ENCODE results near the gene YPEL2. TPM values are rescaled to one million over a fixed set of nuclear protein-coding genes. Genes with fewer than 3 reads are reported as not detected.

The YPEL2 gene
- total RNA-seq, 1 experiment from 2014 or later, result 4.7 TPM

DNA sequence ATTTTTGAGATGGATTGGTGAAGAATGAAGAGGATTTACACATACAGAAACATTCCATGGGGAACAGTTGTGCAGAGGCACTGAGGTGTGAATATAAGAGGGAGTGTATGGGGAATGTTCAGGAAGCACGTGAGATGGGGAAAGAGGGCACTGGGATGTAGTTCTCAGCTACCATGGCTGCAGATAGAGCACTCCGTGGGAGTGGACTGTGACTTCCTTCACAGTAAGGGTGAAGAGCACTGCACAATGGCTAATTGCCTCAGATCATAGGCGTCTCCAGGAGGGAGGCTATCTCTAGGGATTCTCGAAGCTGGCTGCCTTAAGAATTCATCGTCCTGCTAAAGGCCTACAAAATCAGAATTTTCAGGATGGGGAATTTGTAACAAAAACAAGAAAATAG, 7.0 kb downstream of the YPEL2 start (continued):
- TF ChIP-seq ZFX (IDR thresholded peaks at IDR 0.05), result no peak

DNA sequence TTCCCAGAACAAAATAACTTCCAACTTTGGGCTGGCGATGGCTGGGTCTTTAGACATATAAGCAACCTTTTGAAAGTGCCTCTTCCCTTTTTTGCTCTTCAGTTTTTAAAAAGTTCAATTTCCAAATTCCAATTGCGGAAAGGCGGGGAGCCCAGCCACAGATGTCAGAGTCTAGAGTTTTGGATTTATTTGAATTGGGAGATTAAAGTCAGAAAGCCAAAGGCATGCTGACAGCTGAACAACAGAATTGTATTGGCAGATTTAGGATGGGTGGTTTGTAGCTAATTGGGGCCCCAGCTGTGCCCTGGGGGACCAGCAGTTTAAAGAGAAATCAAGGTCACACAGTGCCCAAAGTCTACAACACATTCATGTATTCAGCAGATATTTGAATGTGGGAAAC, 10.5 kb downstream of the YPEL2 start:
- intact Hi-C loops (cut with micrococcal nuclease), result no loop called here
- no peak for ATAC-seq
- TF ChIP-seq RAD21 (IDR thresholded peaks at IDR 0.05; ENCODE audit: low read depth) (no peak), EZH2 (IDR thresholded peaks at IDR 0.05) (no peak), YY1 (IDR thresholded peaks at IDR 0.05; ENCODE audit: extremely low read depth, insufficient replicate concordance, low read depth, low read length) (no peak), SIN3A (IDR thresholded peaks at IDR 0.05; ENCODE audit: low read depth) (no peak), SRF (IDR thresholded peaks at IDR 0.05; ENCODE audit: low read depth) (no peak), ZNF274 (IDR thresholded peaks at IDR 0.05; ENCODE audit: low read depth, low read length) (no peak)
- TF ChIP-seq, protein P1, sequence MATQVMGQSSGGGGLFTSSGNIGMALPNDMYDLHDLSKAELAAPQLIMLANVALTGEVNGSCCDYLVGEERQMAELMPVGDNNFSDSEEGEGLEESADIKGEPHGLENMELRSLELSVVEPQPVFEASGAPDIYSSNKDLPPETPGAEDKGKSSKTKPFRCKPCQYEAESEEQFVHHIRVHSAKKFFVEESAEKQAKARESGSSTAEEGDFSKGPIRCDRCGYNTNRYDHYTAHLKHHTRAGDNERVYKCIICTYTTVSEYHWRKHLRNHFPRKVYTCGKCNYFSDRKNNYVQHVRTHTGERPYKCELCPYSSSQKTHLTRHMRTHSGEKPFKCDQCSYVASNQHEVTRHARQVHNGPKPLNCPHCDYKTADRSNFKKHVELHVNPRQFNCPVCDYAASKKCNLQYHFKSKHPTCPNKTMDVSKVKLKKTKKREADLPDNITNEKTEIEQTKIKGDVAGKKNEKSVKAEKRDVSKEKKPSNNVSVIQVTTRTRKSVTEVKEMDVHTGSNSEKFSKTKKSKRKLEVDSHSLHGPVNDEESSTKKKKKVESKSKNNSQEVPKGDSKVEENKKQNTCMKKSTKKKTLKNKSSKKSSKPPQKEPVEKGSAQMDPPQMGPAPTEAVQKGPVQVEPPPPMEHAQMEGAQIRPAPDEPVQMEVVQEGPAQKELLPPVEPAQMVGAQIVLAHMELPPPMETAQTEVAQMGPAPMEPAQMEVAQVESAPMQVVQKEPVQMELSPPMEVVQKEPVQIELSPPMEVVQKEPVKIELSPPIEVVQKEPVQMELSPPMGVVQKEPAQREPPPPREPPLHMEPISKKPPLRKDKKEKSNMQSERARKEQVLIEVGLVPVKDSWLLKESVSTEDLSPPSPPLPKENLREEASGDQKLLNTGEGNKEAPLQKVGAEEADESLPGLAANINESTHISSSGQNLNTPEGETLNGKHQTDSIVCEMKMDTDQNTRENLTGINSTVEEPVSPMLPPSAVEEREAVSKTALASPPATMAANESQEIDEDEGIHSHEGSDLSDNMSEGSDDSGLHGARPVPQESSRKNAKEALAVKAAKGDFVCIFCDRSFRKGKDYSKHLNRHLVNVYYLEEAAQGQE (IDR thresholded peaks at IDR 0.05; ENCODE audit: low read depth), result no peak
- Histone ChIP-seq H3K27ac (ENCODE audit: low read depth, low read length) (no peak overlapping the region), H3K79me2 (ENCODE audit: insufficient read depth, low read length) (no peaks in the 10 kb centered on the region), H3K36me3 (ENCODE audit: control insufficient read depth in 1 of 2, insufficient read depth in 2 of 2, low read length in 2 of 2) (no peaks in the 10 kb centered on the region), H3K9me2 (ENCODE audit: insufficient read depth) (no peaks in the 10 kb centered on the region), H3K4me3 (replicated peaks in 1 of 2; ENCODE audit: low read depth in 1 of 2, low read length in 2 of 2) (no peak overlapping the region), H3K27me3 (ENCODE audit: insufficient read depth, low read length) (peaks cover 14% of the 10 kb centered on the region; the same call in 1 of the 2 replicates), H2AFZ (ENCODE audit: low read depth, low read length, poor library complexity, severe bottlenecking) (no peak overlapping the region), H3K9me3 (ENCODE audit: control insufficient read depth in 1 of 2, insufficient read depth in 1 of 2, low read depth in 1 of 2, low read length in 2 of 2) (no peaks in the 10 kb centered on the region), H4K20me1 (ENCODE audit: insufficient read depth) (no peaks in the 10 kb centered on the region), H3K4me1 (ENCODE audit: control insufficient read depth in 1 of 2, insufficient read depth in 2 of 2, low read length in 2 of 2) (no peaks in the 10 kb centered on the region), H3K9ac (ENCODE audit: low read length) (no peak overlapping the region), H3K4me2 (ENCODE audit: low read length) (no peak overlapping the region)
- BruUV-seq (replicated peaks), result no TSS peak
- ChIA-PET RAD21 (ENCODE audit: low non-redundant PET in 1 of 2, low total read pairs in 2 of 2, uncharacterized antibody in 2 of 2, unreplicated experiment in 2 of 2) (no interaction called here), POLR2A (no interaction called here), CTCF (no interaction called here)
- DNase-seq (ENCODE audit: low read depth, low spot score), result no peak

All from HCT116 (cell line).